GM10266 (cell line): Measurements from ENCODE around the gene LTBP1.

ENCODE experiments used
- DNase-seq: peaks from one replicate; pipeline ENCODE4 v3.0.0; 2012; ENCODE audit errors: extremely low spot score
- TF ChIP-seq, protein P1 (sequence below): IDR thresholded peaks from 2 replicates; pipeline ENCODE4 v1.5.1; 2012; ENCODE audit warnings: mild to moderate bottlenecking, low read depth; ENCODE audit not compliant: control insufficient read depth, insufficient read depth; ENCODE audit errors: missing control alignments

Gene LTBP1

DNA sequence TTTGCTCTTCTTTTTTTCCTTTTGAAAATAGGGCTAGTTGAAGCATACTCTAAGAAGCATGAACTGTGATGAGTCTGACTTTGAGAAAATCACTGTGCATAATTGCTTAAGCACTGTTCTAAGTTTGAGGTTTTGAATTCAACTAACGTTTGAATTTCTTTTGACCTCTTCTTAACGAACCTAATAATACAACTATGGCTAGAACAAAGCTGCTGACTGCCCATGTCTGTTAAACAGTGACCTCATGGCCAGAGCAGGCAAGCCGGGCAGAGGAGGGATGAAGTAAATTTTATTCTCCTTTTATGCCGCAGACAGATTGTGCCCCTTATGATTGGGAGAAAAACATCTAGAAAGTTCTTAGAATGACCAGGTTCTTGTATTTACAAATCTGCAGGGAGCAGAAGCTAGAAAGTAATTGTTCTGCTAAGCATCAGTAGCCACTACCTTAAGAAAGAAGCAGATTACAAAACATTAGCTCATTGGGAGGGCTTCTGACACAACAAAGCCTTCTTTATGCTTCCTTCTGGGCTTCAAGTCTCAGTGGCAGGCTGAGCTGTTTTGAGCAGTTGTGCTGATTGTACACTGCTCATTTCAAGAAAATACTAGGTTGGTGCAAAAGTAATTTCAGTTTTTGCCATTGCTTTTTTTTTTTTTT lies 431.9 kb downstream of the LTBP1 start:
- TF ChIP-seq, protein P1, sequence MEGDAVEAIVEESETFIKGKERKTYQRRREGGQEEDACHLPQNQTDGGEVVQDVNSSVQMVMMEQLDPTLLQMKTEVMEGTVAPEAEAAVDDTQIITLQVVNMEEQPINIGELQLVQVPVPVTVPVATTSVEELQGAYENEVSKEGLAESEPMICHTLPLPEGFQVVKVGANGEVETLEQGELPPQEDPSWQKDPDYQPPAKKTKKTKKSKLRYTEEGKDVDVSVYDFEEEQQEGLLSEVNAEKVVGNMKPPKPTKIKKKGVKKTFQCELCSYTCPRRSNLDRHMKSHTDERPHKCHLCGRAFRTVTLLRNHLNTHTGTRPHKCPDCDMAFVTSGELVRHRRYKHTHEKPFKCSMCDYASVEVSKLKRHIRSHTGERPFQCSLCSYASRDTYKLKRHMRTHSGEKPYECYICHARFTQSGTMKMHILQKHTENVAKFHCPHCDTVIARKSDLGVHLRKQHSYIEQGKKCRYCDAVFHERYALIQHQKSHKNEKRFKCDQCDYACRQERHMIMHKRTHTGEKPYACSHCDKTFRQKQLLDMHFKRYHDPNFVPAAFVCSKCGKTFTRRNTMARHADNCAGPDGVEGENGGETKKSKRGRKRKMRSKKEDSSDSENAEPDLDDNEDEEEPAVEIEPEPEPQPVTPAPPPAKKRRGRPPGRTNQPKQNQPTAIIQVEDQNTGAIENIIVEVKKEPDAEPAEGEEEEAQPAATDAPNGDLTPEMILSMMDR: no peak
- DNase-seq: no peak

DNA sequence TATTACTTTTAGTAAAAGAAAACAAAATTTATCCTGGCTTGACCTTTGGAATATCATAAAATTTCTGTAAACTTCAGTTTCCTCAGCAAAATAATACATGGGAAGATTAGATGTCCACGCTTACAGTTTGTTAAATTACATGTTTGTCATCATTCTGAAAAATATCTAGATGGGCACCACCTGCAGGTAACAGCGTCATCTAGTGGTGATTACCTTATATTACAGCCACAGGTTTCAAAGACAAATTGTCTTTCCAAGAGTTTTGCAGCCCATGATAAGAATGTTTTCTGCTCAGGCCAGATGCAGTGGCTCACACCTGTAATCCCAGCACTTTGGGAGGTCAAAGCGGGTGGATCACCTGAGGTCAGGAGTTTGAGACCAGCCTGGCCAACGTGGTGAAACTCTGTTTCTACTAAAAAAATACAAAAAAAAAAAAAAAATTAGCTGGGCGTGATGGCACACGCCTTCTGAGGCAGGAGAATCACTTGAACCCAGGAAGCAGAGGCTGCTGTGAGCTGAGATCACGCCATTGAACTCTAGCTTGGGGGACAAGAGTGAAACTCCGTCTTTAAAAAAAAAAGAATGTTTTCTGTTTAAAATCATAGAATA lies 433.4 kb downstream of the LTBP1 start:
- TF ChIP-seq, protein P1: peak; percentile 60
- no peak for DNase-seq

DNA sequence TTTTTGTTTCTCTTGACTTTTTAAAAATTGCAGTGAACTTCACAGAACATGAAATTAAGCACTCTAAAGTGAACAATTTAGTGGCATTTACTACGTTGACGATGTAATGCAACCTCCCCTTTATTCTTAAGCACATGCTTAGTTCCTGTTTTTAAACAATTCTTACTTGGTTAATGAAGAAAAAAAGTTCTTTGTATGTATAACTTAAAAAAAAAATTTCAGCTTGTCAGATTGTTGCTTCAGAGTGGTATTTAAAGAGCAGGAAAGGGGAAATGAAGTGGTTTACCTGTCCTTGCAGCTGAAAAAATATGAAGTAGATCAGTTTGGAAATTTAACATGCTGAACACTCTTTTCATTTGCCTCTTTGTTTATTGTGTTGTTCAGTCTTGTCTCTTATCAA lies 434.0 kb downstream of the LTBP1 start:
- TF ChIP-seq, protein P1: no peak
- no peak for DNase-seq

DNA sequence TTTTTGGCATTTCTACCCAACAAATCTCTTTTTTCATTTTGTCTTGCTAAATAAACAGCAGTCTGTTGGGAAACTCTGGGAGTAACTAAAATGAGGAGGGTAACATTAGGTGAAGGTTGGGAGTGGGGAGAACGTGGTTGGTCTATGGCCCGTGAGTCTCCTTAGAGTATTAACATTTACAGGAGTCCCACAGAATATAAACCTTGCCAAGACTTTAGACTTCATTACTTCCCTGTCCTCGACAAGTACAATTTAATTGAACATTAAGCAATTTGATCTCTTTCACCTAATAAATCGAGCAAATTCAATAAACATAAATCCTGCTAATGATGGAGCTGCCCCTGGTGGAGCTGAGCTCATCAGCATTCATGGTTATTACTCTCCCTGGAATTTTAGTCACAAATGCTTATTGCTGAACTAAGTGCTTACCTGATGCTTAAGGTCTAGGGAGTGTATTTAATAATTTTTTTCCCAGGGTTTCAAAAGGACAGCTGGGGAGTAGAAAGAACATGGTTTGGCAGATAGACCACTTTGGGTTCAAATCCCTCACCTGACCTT lies 434.6 kb downstream of the LTBP1 start:
- TF ChIP-seq, protein P1: no peak
- no peak for DNase-seq

DNA sequence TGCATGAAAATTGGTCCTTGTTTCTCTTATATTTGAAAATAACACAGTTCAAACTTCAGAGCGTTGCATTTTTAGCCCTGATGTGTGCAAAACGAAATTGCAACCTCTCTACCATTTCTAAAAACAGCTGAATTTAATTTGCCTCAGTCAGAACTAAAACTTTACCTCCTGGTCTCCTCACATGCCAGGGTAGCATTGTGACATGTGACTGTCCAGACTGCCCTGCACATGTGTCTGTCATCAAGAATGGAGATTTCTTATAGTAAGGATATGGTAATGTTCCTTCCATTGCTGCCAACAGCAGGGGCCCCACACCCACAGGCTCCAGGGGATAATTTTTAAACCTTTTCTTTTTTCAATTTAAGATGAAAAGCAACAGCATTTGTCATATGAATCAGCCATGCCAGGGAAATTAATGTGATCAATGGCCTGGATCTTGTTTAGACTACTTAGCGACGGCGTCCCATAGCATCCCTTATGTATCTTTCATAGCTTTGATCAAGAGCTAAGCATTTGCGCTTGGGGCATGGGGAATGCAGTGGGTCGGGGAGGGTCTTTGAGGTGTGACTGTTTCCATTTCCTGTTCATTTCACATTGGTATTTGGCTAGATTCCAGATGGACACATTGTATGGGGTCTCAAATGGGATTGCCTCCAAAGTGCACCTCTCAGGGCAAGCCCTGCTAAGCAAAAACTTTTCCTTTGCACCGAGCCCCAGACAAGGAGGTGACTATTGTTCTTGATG lies 437.3 kb downstream of the LTBP1 start:
- no peak for DNase-seq

DNA sequence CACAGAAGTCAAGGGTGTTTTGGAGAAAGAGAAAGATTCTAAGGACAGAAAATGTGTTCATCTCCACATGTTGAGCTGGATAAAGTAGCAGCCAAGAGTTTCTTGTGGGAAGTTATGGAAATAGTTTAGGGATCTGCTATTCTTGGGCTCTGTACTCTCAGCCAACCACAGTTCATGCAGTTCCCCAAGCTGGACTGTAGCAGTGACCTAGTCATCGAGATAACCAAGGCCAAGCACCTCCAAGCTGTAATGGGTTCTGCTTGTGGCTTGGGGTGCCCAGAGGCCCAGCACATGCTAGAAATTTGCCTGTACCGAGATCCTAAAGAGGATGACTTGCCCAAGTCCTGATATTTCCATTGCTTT lies 437.8 kb downstream of the LTBP1 start:
- DNase-seq: no peak
- TF ChIP-seq, protein P1: no peak

More for the DNA sequence above, 437.3 kb downstream of the LTBP1 start:
- TF ChIP-seq, protein P1: no peak
